Gastroesophageal sphincter (tissue), 3 donors: Measurements from ENCODE around the gene PSMB11.

Experiments used
- CTCF ChIP-seq, 4 experiments: fragments of 200-600 bp in 2 of 4; fragments of 450-650 bp in 2 of 4; sonication (generic) in 1 of 4; IDR thresholded peaks; one replicate each; pipeline ENCODE4 v1.5.1; 2017 to 2019; ENCODE audit warnings: antibody characterized with exemption in 4 of 4, mild to moderate bottlenecking in 2 of 4, moderate library complexity in 2 of 4
- POLR2A ChIP-seq, 2 donors: fragments of 450-650 bp; IDR thresholded peaks; one replicate each; pipeline ENCODE4 v1.6.1; 2017; ENCODE audit warnings: antibody characterized with exemption in 2 of 2, mild to moderate bottlenecking in 2 of 2, moderate library complexity in 1 of 2
- POLR2AphosphoS5 ChIP-seq: sonication (generic); formaldehyde crosslinking; IDR thresholded peaks from one replicate; pipeline ENCODE4 v1.6.1; 2017; ENCODE audit warnings: antibody characterized with exemption

- TF ChIP-seq CTCF (IDR thresholded peaks at IDR 0.05) (no peak), POLR2AphosphoS5 (no peak), POLR2A (IDR thresholded peaks at IDR 0.05) (no peak)
Observed at GRCh38 chr14:22993517-22993916, 48.5 kb upstream of the PSMB11 start.
